Fibroblast of the conjunctiva (primary cell): Measurements from ENCODE around the gene ANKRD31.
"Not testable (repeated sequence)": the region's sequence is repeated elsewhere in the genome, so short reads cannot be mapped to it uniquely, and the experiment has no call there.

Experiments
- DNase-seq: peaks from one replicate; pipeline ENCODE4 v3.0.0-alpha.2; 2010; ENCODE audit warnings: low read depth

ANKRD31 gene

DNA sequence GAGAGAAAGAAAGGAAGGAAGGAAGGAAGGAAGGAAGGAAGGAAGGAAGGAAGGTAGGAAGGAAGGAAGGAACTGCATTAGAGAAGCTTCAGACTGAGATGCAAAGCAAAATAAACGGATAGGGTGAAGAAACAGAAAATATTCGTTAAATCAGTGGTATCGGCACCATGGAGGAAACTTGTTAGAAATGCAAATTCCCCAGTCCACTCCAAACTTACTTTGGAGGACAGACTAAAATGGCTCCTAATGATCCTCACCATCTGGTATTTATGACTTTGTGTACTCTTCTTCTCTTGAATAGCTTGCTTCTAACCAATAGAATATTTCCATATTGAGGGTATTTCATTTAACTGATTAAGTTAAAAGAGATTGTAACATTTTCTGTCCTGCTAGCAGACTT is 96.4 kb downstream of the ANKRD31 start:
- no peak for DNase-seq

DNA sequence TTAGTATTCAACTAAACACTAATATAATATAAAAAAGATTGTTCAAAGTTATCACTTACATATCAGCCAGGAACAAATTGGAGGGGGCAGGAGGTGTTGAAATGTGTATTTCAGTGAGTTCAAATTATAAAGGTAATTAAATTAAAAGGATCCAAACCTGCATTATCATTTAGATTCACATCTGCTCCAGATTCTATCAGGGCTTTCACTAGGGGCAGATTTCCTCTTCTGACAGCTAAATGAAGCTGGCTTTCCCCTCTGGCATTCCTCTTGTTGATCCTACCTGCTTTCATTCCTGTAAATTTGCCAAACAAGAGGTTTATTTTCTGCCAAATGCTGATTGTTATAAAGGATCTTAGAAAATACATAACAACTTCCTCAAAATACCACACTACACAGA is 98.0 kb downstream of the ANKRD31 start:
- no peak for DNase-seq

DNA sequence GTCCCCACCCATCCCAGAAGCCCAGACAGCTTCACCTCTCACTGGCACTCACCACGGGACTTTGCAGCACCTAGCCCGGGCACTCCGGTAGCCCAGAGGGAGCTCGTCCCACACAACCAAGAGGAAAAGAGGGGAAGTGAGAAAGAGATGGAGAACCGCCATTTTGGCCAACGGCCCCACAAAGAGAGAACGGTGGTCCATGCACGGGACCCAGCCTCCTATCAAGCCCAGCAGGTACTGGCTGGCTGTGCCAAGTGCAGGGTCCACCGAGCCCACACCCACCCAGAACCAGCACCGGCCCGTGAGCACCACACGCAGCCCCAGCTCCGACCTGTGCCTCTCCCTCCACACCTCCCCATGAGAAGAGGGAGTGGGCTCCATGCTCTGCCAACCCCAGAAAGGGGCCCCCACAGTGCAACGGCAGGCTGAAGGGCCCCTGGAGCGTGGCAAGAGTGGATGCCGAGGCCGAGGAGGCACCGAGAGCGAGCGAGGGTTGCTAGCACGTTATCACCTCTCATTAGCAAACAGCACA is 105.8 kb downstream of the ANKRD31 start:
- no peak for DNase-seq

DNA sequence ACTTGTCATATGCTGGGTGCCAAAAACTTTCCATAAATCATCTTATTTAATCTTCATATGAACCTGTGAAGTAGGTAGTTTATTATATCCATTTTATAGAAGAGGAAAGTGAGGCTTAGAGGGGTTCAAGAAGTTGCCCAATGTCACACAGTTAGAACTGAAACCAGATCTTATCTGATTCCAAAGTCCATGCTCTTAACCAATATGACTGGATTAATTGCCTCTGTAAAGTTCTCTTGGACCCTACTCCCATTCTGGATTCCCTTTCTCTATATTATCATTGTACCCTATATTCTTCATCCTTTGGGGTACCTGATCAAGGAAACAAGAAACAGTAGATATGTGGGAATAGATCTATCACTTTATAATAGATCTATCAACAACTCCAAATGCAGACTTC is 119.8 kb downstream of the ANKRD31 start:
- no peak for DNase-seq

DNA sequence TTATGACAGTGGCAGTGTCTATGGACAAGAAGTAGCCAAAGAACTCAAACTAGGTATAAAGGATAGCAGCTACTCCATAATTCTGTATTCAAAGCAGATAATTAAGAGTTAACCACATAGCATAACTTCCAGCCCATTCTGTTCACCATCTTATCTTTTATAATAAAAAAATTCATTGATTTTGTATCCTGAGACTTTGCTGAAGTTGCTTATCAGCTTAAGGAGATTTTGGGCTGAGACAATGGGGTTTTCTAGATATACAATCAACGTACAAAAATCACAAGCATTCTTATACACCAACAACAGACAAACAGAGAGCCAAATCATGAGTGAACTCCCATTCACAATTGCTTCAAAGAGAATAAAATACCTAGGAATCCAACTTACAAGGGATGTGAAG is 122.4 kb downstream of the ANKRD31 start:
- DNase-seq = not testable (repeated sequence)

DNA sequence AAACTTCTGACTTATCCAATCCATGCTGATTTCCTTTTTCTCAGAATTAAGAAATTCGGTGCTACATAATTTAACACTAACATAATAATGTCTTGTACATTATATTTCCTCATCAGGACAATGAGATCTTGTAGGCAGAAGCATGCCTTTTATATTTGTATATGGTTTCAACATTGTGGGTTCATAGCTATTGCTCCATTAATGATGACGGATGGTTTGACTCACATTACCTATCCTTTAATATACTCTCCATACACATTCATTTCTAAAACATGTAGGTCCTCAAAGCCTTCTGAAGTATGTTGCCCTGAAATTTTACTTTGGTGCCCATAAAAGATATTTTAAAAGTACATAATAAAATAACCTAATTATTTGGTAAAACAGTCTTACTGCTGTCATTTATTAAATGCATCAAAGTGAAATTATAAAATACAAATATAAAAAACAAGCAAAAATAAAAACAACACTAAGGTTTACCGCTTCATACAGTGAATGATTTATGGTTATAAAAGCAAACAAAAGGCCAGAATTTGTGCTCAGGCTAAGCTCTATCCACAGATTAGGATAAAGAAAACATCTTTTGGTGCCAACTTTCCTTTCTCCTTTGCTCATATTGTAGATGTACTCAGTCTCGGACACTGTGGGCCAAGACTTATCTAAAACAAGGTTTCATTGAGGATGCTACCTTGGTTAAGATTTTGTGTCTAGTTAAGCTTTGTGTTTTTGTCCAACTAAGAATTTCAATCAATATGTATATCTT is 123.1 kb downstream of the ANKRD31 start:
- DNase-seq = no peak

DNA sequence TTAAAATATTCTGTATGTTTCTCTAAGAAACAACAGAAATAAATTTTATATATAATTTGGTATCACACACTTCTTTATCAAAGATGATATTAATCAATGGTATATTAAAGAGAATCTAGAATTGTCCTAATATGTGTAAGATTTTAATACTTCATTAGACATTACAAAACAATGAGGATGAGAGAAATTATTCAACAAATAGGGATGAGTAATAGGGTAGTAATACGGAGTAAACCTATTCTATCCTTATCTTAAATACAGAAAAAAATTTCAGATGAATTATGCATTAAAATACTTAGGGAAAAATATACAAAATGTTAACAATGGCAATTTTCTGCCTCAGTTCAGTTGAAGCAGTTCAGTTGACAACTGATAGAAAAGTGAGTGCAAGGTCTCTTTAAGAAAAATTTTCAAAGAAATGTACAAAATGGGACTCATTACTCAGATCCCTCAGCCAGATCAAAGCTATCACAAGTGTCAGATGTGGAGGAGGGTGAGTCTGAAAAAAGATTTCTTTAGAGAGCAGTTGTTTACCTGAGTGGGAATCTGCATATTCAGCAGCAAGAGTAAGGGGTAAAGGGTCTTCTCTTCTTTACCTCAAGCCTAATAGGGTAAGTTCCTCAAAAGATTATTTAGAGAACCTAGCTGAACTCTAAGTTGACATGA is 127.6 kb downstream of the ANKRD31 start:
- no peak for DNase-seq

DNA sequence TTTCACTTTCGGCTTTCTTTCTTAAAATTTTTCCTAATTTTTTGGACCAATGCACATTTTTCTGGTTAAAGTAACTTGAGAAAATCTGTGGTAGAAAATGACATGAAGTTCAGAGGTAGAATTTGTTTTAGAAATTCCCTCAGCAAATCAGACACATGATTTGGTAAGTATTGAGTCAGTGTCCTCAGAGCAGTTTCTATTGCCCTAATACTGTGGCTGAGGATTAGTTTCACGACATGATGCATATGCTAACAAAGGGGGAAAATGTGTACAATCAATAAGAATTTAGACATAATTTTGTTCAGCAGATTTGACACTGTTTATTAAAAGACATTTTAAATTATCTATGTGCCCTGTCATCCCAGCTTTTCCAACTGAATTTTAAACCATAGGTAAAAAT is 128.2 kb downstream of the ANKRD31 start:
- DNase-seq = no peak

DNA sequence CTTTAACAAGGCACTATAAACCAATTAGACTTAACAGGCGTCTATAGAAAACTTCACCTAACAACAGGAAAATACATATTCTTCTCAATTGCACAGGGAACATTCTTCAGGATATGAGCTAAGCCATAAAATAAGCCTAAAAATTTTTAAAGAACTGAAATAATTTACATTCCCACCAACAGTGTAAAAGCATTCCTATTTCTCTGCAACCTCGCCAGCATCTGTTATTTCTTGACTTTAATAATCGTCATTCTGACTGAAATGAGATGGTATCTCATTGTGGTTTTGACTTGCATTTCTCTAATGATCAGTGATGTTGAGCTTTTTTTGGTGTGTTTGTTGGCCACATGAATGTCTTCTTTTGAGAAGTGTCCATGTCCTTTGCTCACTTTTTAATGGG is 140.7 kb downstream of the ANKRD31 start:
- DNase-seq = not testable (repeated sequence)

DNA sequence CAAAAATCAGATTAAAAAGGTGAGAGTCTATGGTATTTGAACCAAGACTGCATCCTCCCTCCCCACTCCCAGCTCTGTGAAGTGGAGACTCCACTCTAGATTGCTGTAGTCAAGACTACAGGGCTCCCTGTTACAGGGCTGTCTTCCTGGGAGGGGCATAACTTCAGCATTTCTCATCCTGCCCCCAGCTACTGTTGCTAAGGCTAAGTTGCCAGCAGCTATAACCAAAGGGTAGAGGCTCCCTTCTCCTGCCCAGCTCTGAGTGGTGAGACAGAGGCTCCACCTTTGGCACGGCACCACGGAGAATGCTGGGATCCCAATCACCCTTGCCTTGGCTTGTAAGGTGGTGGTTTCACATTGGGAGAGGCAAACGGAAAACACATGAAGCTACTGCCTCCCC is 145.1 kb downstream of the ANKRD31 start:
- no peak for DNase-seq

DNA sequence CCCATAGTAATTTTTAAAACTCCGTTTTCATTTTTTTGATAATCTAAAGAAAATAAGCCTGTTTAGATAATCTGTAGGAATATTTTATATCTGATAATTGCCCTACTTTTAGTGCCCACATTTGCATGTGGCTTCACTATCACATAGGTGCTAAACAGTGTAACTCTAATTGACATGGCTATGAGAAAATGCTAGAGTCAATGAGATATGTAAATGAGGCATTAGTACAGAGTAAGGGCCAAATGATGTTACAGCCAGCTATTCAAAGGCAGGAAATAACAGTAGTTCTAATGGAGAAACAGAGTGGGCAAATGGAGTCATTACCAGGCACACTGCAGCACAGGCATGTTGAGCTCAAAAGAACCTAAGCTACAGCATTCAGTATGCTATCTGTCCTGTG is 147.0 kb downstream of the ANKRD31 start:
- no peak for DNase-seq

DNA sequence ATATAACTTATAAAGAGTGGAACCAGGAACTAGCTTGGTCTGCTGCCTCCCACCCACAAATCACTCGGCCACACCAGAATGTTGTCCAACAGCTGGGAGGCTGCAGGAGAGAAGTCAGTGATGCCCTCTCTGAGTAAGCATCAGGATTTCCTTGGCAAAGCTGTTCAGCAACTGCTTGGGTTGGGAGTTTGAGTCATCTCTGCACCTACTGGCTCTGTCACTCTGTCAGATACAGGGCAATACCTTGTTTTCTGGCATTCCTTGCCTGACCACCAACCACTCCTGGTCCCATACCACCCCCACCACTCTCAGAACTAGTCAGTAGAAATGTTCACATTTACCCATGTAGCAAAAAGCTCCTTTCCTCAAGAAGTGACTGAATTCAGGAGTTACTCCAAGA is 147.5 kb downstream of the ANKRD31 start:
- DNase-seq = no peak

DNA sequence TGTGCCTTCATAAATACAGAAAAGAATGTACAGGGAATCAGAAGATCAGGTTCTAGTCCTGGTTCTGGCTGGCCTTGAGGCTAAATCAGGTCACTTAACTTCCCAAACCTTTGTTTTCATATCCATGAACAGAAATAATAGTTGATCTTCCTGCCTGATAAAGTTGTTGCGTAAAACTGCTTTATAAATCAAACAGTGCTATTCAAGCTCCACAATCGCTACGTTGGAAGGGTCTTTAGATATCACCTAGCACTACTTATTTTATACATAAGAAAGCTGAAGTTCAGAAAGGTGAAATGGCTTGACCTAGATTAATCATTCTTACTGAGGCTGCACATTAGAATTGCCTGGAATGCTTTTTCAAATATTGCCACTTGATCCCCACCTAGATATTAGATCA is 148.0 kb downstream of the ANKRD31 start:
- DNase-seq = no peak

DNA sequence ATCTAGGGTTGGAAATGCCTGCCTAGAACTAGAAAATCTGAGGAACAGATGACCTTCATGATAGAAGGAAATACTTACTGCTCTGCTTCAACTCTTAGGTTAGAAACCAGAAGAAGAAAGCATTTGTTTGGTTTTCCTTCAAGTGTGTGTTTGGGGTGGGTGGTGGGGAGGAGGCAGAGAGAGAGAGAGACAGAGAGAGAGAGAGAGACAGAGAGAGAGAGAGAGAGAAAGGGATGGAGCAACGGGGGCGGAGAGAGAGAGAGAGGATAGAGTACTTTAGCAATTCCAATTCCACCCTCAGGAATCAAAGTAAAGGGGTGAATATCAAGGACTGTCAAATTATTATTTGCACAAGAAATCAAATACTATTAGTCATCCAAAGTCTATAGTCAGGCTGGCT is 155.2 kb downstream of the ANKRD31 start:
- DNase-seq = no peak

DNA sequence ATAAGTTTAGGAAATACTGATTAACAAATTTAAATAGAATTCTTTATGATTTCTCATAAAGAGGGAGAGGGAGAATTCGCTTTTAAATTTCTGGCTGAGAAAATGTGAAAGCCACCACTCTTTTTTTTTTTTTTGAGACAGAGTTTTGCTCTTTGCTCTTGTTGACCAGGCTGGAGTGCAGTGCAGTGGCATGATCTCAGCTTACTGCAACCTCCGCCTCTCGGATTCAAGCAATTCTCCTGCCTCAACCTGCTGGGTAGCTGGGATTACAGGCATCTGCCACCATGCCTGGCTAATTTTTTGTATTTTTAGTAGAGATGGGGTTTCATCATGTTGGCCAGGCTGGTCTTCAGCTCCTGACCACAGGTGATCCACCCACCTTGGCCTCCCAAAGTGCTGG is 157.3 kb downstream of the ANKRD31 start:
- DNase-seq = not testable (repeated sequence)

DNA sequence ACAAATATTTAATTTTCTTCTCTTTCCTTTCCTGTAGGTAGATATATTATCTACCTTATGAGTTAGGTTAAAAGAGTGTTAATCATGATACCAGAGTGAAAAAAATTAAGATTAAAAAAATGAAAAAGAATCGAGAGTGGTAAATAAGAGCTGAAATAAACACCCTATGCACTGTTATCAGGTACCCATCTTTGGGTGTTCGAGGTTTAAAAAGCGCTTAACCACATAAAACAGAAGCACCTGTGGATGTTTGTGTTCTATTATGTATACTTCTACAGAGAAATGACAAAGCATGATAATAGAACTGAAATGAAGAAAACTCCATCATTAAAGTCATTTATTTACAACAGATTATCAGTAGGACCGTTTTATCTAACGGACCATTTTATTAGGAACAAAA is 158.7 kb downstream of the ANKRD31 start:
- no peak for DNase-seq

DNA sequence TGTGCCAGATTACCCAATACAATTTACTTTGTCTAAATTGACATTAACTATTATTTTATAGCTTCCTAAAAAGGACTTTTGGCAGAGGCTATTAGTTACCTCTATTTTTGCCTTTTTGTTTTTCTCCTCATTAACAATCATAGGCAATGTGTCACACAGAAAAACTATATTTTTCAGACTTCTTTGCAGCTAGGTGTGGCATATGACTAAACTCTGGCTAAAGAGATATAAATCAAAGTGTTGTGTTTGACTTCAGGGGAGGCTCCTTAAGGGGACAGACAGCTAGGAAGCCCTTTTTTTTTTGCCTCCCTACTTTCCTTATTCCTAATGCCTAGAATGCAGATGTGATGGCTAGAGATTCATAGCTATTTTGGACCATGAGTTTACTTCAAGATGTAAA is 164.6 kb downstream of the ANKRD31 start:
- no peak for DNase-seq

DNA sequence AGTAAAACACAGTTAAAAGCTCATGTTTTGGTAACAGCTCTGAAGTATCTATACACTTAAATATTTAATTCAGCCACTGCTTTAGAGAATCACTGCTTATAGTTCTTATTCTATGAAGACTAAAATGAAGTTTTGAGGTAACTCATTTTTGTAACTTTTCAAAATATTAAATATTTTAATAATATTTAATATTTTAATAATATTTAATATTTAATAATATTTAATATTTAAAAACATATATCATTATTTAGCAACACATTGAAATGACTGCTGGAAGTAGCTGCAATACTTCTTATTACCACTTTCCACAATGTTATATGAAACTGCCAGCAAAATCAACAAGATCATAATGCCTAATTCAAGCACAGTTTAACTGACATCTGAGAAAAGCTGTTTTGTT is 165.6 kb downstream of the ANKRD31 start:
- DNase-seq = no peak

DNA sequence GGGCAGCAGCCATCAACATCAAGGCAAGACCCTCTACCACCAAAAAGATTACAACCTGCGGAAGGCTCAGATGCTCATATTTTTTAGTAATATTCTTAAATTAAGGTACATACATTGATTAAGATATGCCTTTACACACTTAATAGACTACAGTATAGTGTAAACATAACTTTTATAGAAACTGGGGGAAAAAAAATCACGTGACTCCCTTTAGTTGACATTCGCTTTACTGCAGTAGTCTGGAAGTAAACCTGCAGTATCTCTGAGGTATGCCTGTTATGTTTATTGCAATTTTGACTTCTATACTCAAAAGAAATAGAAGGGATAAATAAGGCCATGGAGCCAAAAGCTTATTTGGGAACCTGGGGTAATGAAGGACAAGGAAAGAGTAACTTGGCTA is 169.2 kb downstream of the ANKRD31 start:
- DNase-seq = no peak

DNA sequence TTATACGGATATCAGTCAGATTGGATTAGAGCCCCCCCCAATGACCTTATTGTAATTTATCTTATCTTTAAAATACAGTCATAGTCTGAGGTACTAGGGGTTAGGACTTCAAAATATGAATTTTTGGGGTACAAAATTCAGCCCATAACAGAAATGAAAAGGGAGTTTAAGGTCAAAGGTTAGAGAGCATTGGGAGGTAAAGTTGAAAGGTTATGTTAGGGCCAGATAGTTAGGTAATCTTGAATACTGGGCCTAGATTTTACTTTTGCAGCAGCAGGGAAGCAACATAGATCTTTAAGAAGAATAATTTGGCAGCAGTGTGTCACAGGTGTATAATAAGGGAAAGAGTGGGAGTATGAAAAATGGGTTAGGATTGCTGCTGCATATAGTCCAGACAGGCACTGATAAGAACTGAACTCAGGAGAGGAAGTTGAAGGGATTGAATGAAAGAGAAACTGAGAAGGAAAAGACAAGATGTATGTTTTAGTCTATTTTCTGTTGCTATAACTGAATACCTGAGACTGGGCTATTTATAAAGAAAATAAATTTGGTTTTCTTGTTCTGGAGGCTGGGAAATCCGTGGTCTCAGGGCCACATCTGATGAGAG is 173.7 kb downstream of the ANKRD31 start:
- DNase-seq = no peak

DNA sequence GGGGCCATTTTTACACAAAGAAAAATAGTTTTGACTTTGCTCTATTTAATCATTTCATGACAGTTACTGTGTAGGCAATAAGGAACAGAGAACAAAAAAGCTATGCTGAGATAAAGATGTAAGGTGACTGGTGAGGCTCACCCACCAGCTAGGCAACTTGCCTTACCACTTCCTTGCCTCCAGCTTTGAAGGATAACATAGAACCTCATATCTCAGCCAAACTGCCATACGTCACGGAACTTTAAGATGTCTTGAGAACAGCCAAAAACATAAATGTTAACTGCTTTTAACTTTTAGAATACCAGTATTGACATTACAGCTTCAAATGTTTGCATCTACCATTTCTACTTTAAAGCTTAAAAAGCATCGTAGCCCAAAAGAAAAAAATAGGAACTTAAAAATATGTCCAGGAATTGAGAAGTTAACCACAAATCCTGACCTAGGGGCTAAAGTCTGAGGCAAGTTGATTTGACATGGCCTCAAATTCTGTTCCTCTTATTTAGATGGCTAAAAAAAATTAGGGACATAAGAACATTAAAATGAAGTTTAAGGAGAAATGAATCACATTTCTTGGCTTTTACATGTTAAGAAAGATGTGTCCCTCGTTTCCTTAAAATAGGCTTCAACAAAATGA is 176.6 kb downstream of the ANKRD31 start:
- no peak for DNase-seq

DNA sequence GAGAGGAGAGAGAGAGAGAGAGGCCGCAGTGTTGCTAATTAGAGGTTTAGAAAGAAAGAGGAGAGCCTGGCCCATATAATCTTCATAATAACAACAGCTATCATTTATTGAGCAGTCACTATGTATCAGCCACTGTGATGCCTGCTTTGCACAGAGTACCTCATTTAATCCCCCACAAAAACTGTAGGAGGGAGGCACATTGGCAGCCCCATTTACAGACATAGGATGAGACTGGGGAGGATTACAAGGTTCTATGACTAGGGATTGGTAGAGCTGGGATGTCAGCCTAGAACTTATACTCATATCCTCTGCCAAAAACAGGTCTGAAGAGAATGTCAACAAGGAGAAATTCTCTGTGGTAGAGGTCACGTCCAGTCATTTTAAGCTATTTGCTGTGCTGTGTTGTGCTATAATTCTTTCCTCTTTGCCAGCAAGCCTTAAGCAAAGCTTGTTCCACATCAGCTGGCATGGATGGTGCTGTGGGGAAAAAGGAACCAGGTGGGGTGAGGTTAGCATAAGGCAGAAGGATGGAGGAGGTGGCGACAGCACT is 177.6 kb downstream of the ANKRD31 start:
- DNase-seq = no peak
